GM23338 (cell line): Measurements from ENCODE around the gene NUB1. TPM values are rescaled to one million over a fixed set of nuclear protein-coding genes. Genes with fewer than 3 reads are reported as not detected.

ENCODE experiments used
- ATAC-seq: fragments of 200-7000 bp; cut with Tn5 transposase; 3 replicates; pipeline ENCODE4 v1.9.1; 2020
- DNase-seq: peaks from one replicate; pipeline ENCODE4 v3.0.0-alpha.2; 2015; ENCODE audit warnings: low spot score
- H2AFZ ChIP-seq: fragments of 200-600 bp; sonication (generic); 2 replicates; pipeline ENCODE4 v1.8.0; 2016; ENCODE audit warnings: antibody characterized with exemption, mild to moderate bottlenecking, moderate library complexity
- H3F3A ChIP-seq: fragments of 200-600 bp; sonication (generic); replicated peaks from 2 replicates; pipeline ENCODE4 v1.8.0; 2017; ENCODE audit warnings: antibody characterized with exemption, mixed run types, low read depth
- H3K27ac ChIP-seq: fragments of 200-600 bp; sonication (generic); 2 replicates; pipeline ENCODE4 v1.6.1; 2016; ENCODE audit warnings: low read depth
- H3K27me3 ChIP-seq: fragments of 200-600 bp; sonication (generic); 2 replicates; pipeline ENCODE4 v1.8.0; 2016; ENCODE audit warnings: mild to moderate bottlenecking, mixed run types, moderate library complexity; ENCODE audit not compliant: insufficient read depth
- H3K36me3 ChIP-seq: fragments of 200-600 bp; sonication (generic); 2 replicates; pipeline ENCODE4 v1.8.0; 2016; ENCODE audit warnings: mild to moderate bottlenecking; ENCODE audit not compliant: insufficient read depth
- H3K4me1 ChIP-seq: fragments of 200-600 bp; sonication (generic); 2 replicates; pipeline ENCODE4 v1.8.0; 2016; ENCODE audit warnings: mild to moderate bottlenecking, moderate library complexity; ENCODE audit not compliant: insufficient read depth
- H3K4me2 ChIP-seq: fragments of 200-600 bp; sonication (generic); 2 replicates; pipeline ENCODE4 v1.7.1; 2017; ENCODE audit warnings: mixed run types
- H3K4me3 ChIP-seq: fragments of 200-600 bp; sonication (generic); 2 replicates; pipeline ENCODE4 v1.6.1; 2016; ENCODE audit warnings: mixed run types
- H3K79me2 ChIP-seq: fragments of 200-600 bp; sonication (generic); replicated peaks from 2 replicates; pipeline ENCODE4 v1.8.0; 2017; ENCODE audit warnings: mild to moderate bottlenecking; ENCODE audit not compliant: insufficient read depth
- H3K9me2 ChIP-seq: fragments of 200-600 bp; sonication (generic); 2 replicates; pipeline ENCODE4 v1.8.0; 2017; ENCODE audit not compliant: insufficient read depth
- H4K20me1 ChIP-seq: fragments of 200-600 bp; sonication (generic); replicated peaks from 2 replicates; pipeline ENCODE4 v1.8.0; 2017; ENCODE audit warnings: mild to moderate bottlenecking; ENCODE audit not compliant: insufficient read depth
- H3K27ac Mint-ChIP-seq: 2 replicates; pipeline ENCODE4 v1.8.0; 2020; ENCODE audit warnings: inconsistent platforms, mild to moderate bottlenecking, moderate library complexity, mixed read lengths
- H3K27me3 Mint-ChIP-seq: 3 replicates; pipeline ENCODE4 v1.8.0; 2022; ENCODE audit warnings: low read depth, mild to moderate bottlenecking, moderate library complexity, mixed read lengths, inconsistent platforms; ENCODE audit not compliant: insufficient read depth, poor library complexity
- H3K36me3 Mint-ChIP-seq: 3 replicates; pipeline ENCODE4 v1.8.0; 2021; ENCODE audit warnings: low read depth, mild to moderate bottlenecking, inconsistent platforms, moderate library complexity, mixed read lengths
- H3K4me1 Mint-ChIP-seq: 3 replicates; pipeline ENCODE4 v1.8.0; 2020; ENCODE audit warnings: mild to moderate bottlenecking, inconsistent platforms, mixed read lengths
- H3K4me3 Mint-ChIP-seq: 3 replicates; pipeline ENCODE4 v1.8.0; 2021; ENCODE audit warnings: moderate library complexity, mild to moderate bottlenecking, inconsistent platforms, mixed read lengths
- H3K9me3 Mint-ChIP-seq: 3 replicates; pipeline ENCODE4 v1.8.0; 2020; ENCODE audit warnings: moderate library complexity, mild to moderate bottlenecking, inconsistent platforms, mixed read lengths
- CTCF ChIP-seq, 2 experiments: fragments of 200-600 bp in 1 of 2; sonication (generic) in 1 of 2; conservative IDR thresholded peaks; 2 replicates each; pipeline versions ENCODE4 v1.5.1 to v1.6.1; 2016 to 2017; ENCODE audit warnings: antibody characterized with exemption in 2 of 2, low read depth in 2 of 2, mild to moderate bottlenecking in 2 of 2, moderate library complexity in 1 of 2
- STAT1 ChIP-seq: IDR thresholded peaks from one replicate; pipeline ENCODE4 v1.6.1; 2016; ENCODE audit warnings: antibody characterized with exemption; ENCODE audit not compliant: unreplicated experiment
- polyA plus RNA-seq: library from polyadenylated mRNA; unstranded; fragments of >200 nt; fragmentation: Nextera tagmentation; extraction: Ambion mirVana; gene quantifications from 2 replicates; pipeline ENCODE4 v1.2.1, GENCODE V29; 2016
- total RNA-seq: library from RNA; depleted of rRNA; stranded (reverse); fragments of >200 nt; shearing (Covaris generic); gene quantifications from 2 replicates; pipeline ENCODE4 v1.2.3, GENCODE V29; 2014
- TF ChIP-seq, protein P1 (sequence below): fragments of 250-450 bp; sonication (Bioruptor Pico); IDR thresholded peaks from 2 replicates; pipeline ENCODE4 v1.5.0; 2020; ENCODE audit warnings: mild to moderate bottlenecking, moderate library complexity
- TF ChIP-seq, protein P2 (sequence below): IDR thresholded peaks from 2 replicates; pipeline ENCODE4 v1.6.1; 2016; ENCODE audit warnings: antibody characterized with exemption

Gene NUB1
- total and polyA plus RNA-seq, 2 experiments from 2014 or later, result 31.8 to 42.3 TPM

DNA sequence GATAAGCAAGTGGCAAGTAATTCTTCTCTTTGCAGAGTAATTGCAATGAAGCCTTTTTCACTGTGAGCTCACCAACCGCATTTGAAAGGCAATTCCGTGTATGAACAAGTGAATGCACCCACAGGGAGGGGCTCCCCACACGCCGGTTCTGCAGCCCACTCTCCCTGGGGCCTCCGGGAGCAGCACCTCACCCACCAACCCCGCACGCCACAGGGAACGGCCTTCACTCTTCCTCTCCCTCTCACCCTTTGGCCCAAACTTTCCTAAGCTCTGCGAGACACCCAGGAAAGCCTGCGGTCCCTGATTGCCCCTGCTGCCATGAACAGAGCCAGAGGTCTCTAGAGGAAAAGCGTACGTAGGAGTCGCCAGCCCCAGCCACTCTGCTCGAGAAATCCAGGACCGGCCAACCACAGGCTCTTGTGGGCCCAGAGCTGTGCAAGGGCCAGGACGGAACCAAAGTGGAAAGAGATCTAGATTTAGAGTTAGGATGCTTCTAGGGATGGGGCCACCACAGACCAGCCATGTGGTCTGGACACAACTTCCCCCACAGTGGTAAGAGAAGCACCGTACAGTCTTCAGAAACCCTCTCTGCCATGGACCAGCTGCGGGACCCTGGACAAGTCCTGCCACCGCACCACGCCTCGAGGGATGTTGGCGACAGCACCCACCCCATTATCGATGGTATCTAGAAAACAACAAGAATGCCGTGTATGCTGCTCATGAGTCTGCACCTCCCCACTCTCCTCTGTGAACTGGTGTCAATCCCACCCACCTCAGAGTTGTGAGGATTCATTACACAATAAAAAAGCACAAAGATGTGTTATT is 64.7 kb downstream of the NUB1 start (continued):
- TF ChIP-seq, protein P1, sequence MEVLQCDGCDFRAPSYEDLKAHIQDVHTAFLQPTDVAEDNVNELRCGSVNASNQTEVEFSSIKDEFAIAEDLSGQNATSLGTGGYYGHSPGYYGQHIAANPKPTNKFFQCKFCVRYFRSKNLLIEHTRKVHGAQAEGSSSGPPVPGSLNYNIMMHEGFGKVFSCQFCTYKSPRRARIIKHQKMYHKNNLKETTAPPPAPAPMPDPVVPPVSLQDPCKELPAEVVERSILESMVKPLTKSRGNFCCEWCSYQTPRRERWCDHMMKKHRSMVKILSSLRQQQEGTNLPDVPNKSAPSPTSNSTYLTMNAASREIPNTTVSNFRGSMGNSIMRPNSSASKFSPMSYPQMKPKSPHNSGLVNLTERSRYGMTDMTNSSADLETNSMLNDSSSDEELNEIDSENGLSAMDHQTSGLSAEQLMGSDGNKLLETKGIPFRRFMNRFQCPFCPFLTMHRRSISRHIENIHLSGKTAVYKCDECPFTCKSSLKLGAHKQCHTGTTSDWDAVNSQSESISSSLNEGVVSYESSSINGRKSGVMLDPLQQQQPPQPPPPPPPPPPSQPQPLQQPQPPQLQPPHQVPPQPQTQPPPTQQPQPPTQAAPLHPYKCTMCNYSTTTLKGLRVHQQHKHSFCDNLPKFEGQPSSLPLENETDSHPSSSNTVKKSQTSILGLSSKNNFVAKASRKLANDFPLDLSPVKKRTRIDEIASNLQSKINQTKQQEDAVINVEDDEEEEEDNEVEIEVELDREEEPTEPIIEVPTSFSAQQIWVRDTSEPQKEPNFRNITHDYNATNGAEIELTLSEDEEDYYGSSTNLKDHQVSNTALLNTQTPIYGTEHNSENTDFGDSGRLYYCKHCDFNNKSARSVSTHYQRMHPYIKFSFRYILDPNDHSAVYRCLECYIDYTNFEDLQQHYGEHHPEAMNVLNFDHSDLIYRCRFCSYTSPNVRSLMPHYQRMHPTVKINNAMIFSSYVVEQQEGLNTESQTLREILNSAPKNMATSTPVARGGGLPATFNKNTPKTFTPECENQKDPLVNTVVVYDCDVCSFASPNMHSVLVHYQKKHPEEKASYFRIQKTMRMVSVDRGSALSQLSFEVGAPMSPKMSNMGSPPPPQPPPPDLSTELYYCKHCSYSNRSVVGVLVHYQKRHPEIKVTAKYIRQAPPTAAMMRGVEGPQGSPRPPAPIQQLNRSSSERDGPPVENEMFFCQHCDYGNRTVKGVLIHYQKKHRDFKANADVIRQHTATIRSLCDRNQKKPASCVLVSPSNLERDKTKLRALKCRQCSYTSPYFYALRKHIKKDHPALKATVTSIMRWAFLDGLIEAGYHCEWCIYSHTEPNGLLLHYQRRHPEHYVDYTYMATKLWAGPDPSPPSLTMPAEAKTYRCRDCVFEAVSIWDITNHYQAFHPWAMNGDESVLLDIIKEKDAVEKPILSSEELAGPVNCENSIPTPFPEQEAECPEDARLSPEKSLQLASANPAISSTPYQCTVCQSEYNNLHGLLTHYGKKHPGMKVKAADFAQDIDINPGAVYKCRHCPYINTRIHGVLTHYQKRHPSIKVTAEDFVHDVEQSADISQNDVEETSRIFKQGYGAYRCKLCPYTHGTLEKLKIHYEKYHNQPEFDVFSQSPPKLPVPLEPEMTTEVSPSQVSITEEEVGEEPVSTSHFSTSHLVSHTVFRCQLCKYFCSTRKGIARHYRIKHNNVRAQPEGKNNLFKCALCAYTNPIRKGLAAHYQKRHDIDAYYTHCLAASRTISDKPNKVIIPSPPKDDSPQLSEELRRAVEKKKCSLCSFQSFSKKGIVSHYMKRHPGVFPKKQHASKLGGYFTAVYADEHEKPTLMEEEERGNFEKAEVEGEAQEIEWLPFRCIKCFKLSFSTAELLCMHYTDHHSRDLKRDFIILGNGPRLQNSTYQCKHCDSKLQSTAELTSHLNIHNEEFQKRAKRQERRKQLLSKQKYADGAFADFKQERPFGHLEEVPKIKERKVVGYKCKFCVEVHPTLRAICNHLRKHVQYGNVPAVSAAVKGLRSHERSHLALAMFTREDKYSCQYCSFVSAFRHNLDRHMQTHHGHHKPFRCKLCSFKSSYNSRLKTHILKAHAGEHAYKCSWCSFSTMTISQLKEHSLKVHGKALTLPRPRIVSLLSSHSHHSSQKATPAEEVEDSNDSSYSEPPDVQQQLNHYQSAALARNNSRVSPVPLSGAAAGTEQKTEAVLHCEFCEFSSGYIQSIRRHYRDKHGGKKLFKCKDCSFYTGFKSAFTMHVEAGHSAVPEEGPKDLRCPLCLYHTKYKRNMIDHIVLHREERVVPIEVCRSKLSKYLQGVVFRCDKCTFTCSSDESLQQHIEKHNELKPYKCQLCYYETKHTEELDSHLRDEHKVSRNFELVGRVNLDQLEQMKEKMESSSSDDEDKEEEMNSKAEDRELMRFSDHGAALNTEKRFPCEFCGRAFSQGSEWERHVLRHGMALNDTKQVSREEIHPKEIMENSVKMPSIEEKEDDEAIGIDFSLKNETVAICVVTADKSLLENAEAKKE (CRISPR knock-in tag), result no peak
- no peak for TF ChIP-seq CTCF (conservative IDR thresholded peaks at IDR 0.05; ENCODE audit: low read depth in 2 of 2)

GRCh38 chr7:151406886-151407583 is 65.4 kb downstream of the NUB1 start:
- peaks cover 38% of the 10 kb centered on the region for H3K4me1 Mint-ChIP-seq
- Histone ChIP-seq H3K4me1 (peaks cover 21% of the 10 kb centered on the region), H3F3A (peaks cover 4% of the 10 kb centered on the region; the same call in 1 of the 2 replicates), H3K79me2 (no peaks in the 10 kb centered on the region; the same call in 1 of the 2 replicates), H2AFZ (no peak overlapping the region), H3K4me3 (no peak overlapping the region), H3K9me2 (no peaks in the 10 kb centered on the region), H3K4me2 (no peak overlapping the region), H3K27ac (no peak overlapping the region), H3K27me3 (peaks cover 17% of the 10 kb centered on the region), H4K20me1 (no peaks in the 10 kb centered on the region; the same call in 1 of the 2 replicates), H3K36me3 (no peaks in the 10 kb centered on the region)
- H3K36me3 Mint-ChIP-seq, result no peaks in the 10 kb centered on the region; the same call in 2 of the 3 replicates
- peaks cover 28% of the 10 kb centered on the region for H3K27me3 Mint-ChIP-seq
- ATAC-seq, result no peak
- H3K27ac Mint-ChIP-seq, result no peak overlapping the region
- H3K4me3 Mint-ChIP-seq, result no peak overlapping the region
- H3K9me3 Mint-ChIP-seq, result peaks cover 4% of the 10 kb centered on the region; the same call in 1 of the 3 replicates
- no peak for DNase-seq
- no peak for TF ChIP-seq STAT1
- TF ChIP-seq, protein P2, sequence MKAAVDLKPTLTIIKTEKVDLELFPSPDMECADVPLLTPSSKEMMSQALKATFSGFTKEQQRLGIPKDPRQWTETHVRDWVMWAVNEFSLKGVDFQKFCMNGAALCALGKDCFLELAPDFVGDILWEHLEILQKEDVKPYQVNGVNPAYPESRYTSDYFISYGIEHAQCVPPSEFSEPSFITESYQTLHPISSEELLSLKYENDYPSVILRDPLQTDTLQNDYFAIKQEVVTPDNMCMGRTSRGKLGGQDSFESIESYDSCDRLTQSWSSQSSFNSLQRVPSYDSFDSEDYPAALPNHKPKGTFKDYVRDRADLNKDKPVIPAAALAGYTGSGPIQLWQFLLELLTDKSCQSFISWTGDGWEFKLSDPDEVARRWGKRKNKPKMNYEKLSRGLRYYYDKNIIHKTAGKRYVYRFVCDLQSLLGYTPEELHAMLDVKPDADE, result no peak
